ENCODE measurements around the gene HNRNPUL2.

Gene HNRNPUL2

GRCh38 chr11:62719302-62719978 lies 7.8 kb downstream of the HNRNPUL2 start:
- in situ Hi-C loops (cut with HindIII; ENCODE audit: low pct_unique_long_range_greater_than_20kb, low sequenced_read_pairs), result no loop called here
- no peak for TF ChIP-seq JUND (IDR thresholded peaks at IDR 0.05; ENCODE audit: low read depth)
- no peak for DNase-seq (ENCODE audit: low read depth in 1 of 2, low spot score in 1 of 2)

- no peak for TF ChIP-seq JUND (IDR thresholded peaks at IDR 0.05; ENCODE audit: low read depth)
- DNase-seq (ENCODE audit: low read depth in 1 of 2, low spot score in 1 of 2), result no peak
- in situ Hi-C loops (cut with HindIII; ENCODE audit: low pct_unique_long_range_greater_than_20kb, low sequenced_read_pairs), result no loop called here
Observed at GRCh38 chr11:62716816-62717215, 10.4 kb downstream of the HNRNPUL2 start.

- TF ChIP-seq JUND (IDR thresholded peaks at IDR 0.05; ENCODE audit: low read depth), result no peak
- in situ Hi-C loops (cut with HindIII; ENCODE audit: low pct_unique_long_range_greater_than_20kb, low sequenced_read_pairs), result no loop called here
- no peak for DNase-seq (ENCODE audit: low read depth in 1 of 2, low spot score in 1 of 2)
Observed at GRCh38 chr11:62716206-62716605, 11.1 kb downstream of the HNRNPUL2 start.

GRCh38 chr11:62715150-62716130 lies 11.8 kb downstream of the HNRNPUL2 start:
- DNase-seq (ENCODE audit: low read depth in 1 of 2, low spot score in 1 of 2), result no peak
- TF ChIP-seq JUND (IDR thresholded peaks at IDR 0.05; ENCODE audit: low read depth), result no peak
- in situ Hi-C loops (cut with HindIII; ENCODE audit: low pct_unique_long_range_greater_than_20kb, low sequenced_read_pairs), result no loop called here

- in situ Hi-C loops (cut with HindIII; ENCODE audit: low pct_unique_long_range_greater_than_20kb, low sequenced_read_pairs), result no loop called here
- no peak for DNase-seq (ENCODE audit: low read depth in 1 of 2, low spot score in 1 of 2)
- TF ChIP-seq JUND (IDR thresholded peaks at IDR 0.05; ENCODE audit: low read depth), result no peak
Observed at GRCh38 chr11:62713343-62713742, 13.9 kb downstream of the HNRNPUL2 start.

- DNase-seq (ENCODE audit: low read depth in 1 of 2, low spot score in 1 of 2), result no peak
- in situ Hi-C loops (cut with HindIII; ENCODE audit: low pct_unique_long_range_greater_than_20kb, low sequenced_read_pairs), result no loop called here
- no peak for TF ChIP-seq JUND (IDR thresholded peaks at IDR 0.05; ENCODE audit: low read depth)
Observed at GRCh38 chr11:62712861-62713260, 14.4 kb downstream of the HNRNPUL2 start.

- no peak for TF ChIP-seq JUND (IDR thresholded peaks at IDR 0.05; ENCODE audit: low read depth)
- in situ Hi-C loops (cut with HindIII; ENCODE audit: low pct_unique_long_range_greater_than_20kb, low sequenced_read_pairs), result no loop called here
Observed at GRCh38 chr11:62712276-62712812, 14.9 kb downstream of the HNRNPUL2 start.

GRCh38 chr11:62710001-62710345 lies 17.3 kb downstream of the HNRNPUL2 start:
- TF ChIP-seq JUND (IDR thresholded peaks at IDR 0.05; ENCODE audit: low read depth), result no peak
- in situ Hi-C loops (cut with HindIII; ENCODE audit: low pct_unique_long_range_greater_than_20kb, low sequenced_read_pairs), result no loop called here
- no peak for DNase-seq (ENCODE audit: low read depth in 1 of 2, low spot score in 1 of 2)

More at GRCh38 chr11:62712276-62712812, 14.9 kb downstream of the HNRNPUL2 start:
- DNase-seq (ENCODE audit: low read depth in 1 of 2, low spot score in 1 of 2), result no peak

GRCh38 chr11:62709247-62710000 lies 17.8 kb downstream of the HNRNPUL2 start:
- in situ Hi-C loops (cut with HindIII; ENCODE audit: low pct_unique_long_range_greater_than_20kb, low sequenced_read_pairs), result no loop called here
- no peak for TF ChIP-seq JUND (IDR thresholded peaks at IDR 0.05; ENCODE audit: low read depth)
- DNase-seq (ENCODE audit: low read depth in 1 of 2, low spot score in 1 of 2), result no peak

GRCh38 chr11:62708793-62709192 lies 18.5 kb downstream of the HNRNPUL2 start:
- in situ Hi-C loops (cut with HindIII; ENCODE audit: low pct_unique_long_range_greater_than_20kb, low sequenced_read_pairs), result no loop called here
- no peak for DNase-seq (ENCODE audit: low read depth in 1 of 2, low spot score in 1 of 2)
- no peak for TF ChIP-seq JUND (IDR thresholded peaks at IDR 0.05; ENCODE audit: low read depth)

GRCh38 chr11:62708392-62708791 lies 18.9 kb downstream of the HNRNPUL2 start:
- in situ Hi-C loops (cut with HindIII; ENCODE audit: low pct_unique_long_range_greater_than_20kb, low sequenced_read_pairs), result no loop called here
- no peak for DNase-seq (ENCODE audit: low read depth in 1 of 2, low spot score in 1 of 2)
- no peak for TF ChIP-seq JUND (IDR thresholded peaks at IDR 0.05; ENCODE audit: low read depth)

GRCh38 chr11:62707277-62707861 lies 19.9 kb downstream of the HNRNPUL2 start, which contains the start of the genes BSCL2 and GNG3:
TSS of gene BSCL2 (minus strand) at chr11:62707424. CDS start at chr11:62707195, 229 bp downstream.
TSS of gene GNG3 (plus strand) at chr11:62707676. CDS start at chr11:62708296, 620 bp downstream.
- DNase-seq (ENCODE audit: low read depth in 1 of 2, low spot score in 1 of 2), result no peak
- in situ Hi-C loops (cut with HindIII; ENCODE audit: low pct_unique_long_range_greater_than_20kb, low sequenced_read_pairs), result no loop called here
- TF ChIP-seq JUND (IDR thresholded peaks at IDR 0.05; ENCODE audit: low read depth), result no peak
